Thyroid gland (tissue), 4 donors: ENCODE measurements around the gene FAM181B.

Experiments
- CTCF ChIP-seq, 6 experiments: fragments of 200-600 bp in 3 of 6; fragments of 450-650 bp in 3 of 6; sonication (generic) in 3 of 6; IDR thresholded peaks; one replicate each; pipeline ENCODE4 v1.5.1; 2016 to 2019; ENCODE audit warnings: antibody characterized with exemption in 6 of 6, mild to moderate bottlenecking in 2 of 6, inconsistent platforms in 1 of 6, moderate library complexity in 1 of 6
- POLR2A ChIP-seq, 2 donors: fragments of 450-650 bp; IDR thresholded peaks; one replicate each; pipeline ENCODE4 v1.6.1; 2017; ENCODE audit warnings: antibody characterized with exemption in 2 of 2, mild to moderate bottlenecking in 2 of 2, moderate library complexity in 1 of 2

DNA sequence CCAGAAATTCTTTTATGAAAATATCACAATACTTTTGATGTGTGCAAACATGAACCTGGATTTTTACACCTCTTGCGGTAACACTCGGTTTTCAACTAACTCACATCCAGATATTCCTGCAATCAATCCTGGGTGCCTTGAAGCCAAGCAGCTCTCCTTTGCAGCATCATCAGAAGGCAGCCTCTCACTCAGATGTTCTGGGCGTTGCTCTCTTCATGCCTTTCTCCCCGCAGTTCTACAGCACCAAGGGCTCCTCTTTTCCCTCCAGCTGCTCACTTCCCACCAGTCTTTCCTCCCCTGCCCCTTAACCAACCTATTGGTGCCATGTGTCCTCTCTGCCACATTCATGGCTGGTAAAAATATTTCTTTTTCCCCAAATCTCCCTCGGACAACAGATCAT lies 2.9 kb downstream of the FAM181B start:
- TF ChIP-seq CTCF (IDR thresholded peaks at IDR 0.05) (no peak), POLR2A (IDR thresholded peaks at IDR 0.05) (no peak)
